HG02870 (cell line): Measurements from ENCODE around the gene KSR1.
"Not testable (repeated sequence)": the region's sequence is repeated elsewhere in the genome, so short reads cannot be mapped to it uniquely, and the experiment has no call there.

Source experiments
- ATAC-seq: cut with Tn5 transposase; IDR thresholded peaks from one replicate; pipeline ENCODE4 v1.9.1; 2021; ENCODE audit warnings: mild to moderate bottlenecking, moderate library complexity; ENCODE audit not compliant: unreplicated experiment

The KSR1 gene

DNA sequence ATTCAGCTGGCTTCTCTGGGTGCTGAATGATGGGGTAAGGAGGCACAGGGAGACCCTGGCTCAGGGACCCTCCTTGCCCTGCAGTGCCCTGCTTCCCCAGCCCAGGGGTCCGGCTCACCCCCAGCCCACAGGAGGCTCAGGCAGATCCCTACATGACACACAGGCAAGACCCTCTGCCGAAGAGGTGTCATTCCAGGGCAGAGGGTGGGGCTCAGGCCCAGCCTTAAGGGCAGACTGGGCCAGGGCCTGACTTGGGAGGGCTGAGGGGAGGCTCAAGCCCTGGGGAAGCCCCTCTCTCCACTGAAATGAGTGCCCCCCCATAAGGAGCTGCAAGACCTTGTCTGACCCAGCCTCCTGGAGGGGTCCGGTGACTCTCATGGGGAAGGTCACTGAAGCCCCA, 30.3 kb upstream of the KSR1 start:
- ATAC-seq = no peak

DNA sequence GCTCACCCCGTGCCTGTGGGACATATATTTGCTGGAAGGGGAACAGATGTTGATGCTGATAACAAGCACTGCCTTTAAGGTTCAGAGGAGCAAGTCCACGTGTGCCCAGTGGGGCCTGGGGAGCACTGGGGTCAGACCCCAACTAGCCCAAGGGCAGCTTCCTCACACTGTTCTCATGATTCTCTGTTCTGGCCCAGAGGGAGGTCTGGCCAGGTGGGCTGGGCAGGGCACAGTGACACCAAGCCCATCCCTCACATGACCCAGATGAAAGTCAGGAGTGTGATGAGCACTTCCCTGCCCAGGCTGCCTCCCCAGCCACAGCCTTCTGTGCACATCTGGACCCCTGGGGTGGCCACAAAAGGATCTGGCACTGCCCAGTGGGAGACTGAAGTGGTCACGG, 29.8 kb upstream of the KSR1 start:
- not testable (repeated sequence) for ATAC-seq

DNA sequence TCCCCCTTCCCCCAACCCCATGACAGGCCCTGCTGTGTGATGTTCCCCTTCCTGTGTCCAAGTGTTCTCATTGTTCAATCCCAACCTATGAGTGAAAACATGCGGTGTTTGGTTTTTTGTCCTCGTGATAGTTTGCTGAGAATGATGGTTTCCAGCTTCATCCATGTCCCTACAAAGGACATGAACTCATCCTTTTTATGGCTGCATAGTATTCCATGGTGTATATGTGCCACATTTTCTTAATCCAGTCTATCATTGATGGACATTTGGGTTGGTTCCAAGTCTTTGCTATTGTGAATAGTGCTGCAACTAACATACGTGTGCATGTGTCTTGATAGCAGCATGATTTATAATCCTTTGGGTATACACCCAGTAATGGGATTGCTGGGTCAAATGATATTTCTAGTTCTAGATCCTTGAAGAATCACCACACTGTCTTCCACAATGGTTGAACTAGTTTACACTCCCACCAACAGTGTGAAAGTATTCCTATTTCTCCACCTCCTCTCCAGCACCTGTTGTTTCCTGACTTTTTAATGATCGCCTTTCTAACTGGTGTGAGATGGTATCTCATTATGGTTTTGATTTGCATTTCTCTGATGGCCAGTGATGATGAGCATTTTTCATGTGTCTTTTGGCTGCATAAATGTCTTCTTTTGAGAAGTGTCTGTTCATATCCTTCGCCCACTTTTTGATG, 28.9 kb upstream of the KSR1 start:
- ATAC-seq = not testable (repeated sequence)

DNA sequence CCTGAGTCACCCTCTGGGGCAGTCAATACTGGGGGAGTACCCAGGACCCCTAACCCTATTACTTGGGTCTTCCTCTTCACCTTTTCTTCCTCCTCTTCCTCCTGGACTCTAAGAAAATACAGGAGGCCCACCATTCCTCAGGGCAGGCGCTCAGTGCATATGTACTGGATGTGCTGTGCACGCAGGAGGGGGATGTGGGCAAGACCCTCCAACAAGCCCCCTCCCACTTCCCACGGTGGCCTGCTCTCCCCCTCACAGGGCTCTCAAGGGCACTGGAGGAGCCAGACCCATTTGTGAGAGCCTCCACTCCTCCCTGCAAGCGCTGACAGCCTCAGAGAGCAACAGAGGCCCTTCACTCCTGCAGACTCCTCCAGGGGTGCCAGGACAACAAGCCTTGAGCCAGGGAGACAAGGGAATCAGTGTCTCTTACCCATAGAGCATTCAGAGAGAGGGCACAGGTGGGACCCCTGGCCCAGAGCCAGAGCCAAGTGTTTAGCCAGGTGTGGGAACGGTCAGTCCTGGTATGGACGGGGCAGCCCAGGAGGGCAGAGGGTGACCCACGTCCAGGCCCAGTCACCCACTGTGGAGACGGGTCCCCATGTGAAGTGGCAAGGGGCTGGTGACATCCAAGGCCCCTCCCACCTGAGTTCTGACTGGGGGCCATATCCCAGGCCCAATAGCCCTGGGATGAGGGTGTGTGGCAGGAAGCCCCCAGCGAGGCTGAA, 27.3 kb upstream of the KSR1 start:
- ATAC-seq = no peak

DNA sequence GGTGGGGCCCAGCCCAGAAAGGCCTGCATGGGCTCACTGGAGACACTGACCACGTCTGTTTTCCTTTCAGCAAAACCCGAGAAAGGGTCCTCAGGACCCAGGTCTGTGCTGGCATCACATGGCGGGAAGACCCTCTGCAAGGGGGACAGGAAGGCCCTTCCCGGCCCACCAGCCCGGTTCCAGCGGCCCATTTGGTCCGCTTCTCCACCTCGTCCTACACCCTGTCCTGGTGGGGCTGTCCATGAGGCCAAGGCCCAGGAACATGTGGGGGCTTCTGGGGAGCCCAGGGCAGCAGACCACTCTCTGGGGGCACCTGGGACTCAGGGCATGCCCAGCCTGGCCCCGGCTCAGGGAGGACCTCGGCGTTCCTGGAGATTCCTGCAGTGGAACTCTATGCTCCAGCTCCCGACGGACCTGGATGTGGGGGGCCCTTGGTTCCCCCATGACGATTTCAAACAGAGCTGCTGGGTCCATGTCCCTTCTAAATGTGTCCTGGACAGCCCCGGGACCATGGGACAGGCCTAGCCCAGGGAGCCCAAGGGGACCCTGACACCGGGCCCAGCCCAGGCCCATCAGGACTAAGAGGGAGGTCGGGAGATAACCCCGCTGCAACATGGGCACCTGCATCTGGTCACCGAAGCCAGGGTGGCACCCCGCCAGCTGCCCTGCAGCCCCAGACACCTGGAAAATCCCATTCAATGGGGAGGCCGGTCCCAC, 26.4 kb upstream of the KSR1 start:
- no peak for ATAC-seq

DNA sequence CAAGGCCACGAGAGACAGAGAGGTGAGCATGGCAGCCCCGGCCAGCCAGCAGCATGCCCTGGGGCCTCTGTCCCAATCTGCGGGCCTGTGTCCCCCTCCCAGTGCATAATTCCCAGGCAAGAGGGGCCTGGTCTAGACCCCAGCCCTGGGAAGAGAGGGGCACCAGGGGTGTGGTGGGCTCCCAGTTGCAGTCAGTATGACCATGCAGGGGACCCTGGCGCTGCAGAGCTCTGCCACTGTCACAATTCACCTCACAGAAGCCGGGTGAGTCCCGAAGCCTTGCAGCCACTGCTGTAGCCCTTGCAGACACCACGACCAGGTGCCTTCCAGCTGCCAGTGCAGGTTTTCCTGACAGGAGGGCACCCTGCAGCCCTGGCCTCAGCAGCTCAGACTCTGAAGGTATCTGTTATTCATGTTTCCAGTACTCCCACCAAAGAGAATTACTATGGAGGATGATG, 25.8 kb upstream of the KSR1 start:
- no peak for ATAC-seq

DNA sequence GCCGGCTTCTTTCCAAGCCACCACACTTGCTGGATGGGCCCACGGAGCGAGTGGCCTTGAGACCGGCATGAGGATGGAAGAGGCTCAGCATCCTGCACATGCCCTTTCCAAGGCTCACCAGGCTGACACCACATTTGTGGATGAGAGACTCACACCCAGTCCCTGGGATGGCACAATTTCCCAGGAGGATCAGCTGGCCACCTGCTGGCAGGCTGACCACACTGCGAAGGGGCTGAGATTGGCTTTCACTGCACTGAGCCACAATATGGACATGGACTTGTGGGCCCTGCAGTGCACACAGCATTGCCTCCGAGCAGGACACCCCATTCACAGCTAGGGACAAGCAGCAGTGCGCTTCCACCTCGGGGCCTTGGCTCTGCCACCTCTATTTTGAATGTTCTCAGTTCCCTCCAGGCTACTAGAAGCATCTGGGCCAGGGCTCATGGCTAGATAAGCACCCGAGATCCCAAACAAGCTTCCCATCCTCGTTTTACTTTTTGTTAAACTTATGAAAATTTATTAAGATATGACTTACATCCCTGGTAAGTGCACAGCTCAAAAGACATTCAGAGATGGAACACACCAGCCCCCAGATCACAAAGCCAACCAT, 25.3 kb upstream of the KSR1 start:
- ATAC-seq = no peak

DNA sequence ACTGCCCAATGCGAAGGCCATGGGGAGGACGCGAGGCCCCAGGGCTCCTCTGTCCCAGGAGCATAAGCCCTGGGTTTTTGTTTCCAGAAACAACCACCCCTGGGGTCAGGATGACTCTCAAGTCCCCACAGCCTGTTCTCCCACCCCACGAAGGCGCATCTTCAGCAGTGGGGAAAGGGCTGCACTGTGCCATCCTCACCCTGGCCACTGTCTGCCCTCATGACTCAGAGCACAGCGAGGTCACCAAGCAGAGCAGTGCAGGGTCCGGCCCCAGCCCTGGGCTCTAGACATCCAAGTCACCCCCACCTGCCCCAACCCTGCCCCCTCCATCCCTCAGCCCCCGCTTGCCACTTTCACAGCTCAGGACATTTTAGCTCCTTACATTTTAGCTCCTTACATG, 22.7 kb upstream of the KSR1 start:
- ATAC-seq = no peak

DNA sequence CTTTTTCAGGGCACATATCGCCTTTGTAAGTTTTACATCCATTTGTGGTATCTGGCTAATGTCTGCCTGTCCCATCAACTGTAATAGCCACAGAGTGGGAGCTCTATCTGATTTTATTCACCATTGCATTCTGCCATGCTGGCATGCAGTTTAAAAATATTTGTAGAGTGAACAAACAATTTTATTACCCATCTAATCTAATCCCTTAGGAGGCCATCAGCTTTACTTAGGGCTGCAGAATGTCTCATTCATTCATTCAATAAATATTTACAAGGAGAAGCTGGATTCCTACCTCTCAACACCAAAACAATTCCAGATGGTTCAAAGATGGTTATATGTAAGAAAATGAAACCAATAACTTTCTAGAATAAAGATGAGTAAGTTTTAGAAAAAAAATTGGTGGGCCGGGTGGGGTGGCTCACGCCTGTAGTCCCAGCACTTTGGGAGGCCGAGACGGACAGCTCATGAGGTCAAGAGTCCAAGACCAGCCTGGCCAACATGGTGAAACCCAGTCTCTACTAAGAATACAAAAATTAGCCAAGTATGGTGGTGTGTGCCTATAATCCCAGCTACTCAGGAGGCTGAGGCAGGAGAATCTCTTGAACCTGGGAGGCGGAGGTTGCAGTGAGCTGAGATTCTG, 20.7 kb upstream of the KSR1 start:
- ATAC-seq = not testable (repeated sequence)

DNA sequence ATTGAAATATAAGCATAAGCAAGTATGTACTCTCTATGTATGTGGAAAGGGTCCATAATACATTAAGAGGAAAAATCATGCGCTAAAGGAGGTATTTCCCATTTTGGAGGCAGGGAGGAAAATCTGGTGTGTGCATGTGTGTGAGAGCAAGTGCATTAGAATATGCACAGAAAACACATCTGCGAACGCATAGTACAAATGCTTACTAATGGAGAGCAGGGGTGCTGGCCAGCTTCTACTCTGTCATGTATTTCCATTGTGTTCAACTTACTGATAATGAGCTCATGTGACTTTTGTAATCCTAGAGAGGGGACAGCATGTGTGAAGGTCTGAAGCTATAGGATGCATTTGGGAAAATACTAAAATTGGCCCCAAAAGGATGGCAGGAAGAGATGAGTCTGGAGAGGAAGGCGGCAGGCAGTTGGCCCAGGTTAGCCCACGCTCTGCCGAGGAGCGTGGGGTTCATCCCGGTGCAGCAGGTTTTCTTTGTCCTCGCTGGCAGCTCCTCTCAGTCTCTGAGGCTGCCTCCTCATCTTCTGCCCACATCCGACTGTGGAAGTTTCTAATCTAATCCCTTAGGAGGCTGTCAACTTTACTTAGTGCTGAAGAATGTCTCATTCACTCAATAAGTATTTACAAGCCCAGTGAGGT, 17.8 kb upstream of the KSR1 start:
- no peak for ATAC-seq

DNA sequence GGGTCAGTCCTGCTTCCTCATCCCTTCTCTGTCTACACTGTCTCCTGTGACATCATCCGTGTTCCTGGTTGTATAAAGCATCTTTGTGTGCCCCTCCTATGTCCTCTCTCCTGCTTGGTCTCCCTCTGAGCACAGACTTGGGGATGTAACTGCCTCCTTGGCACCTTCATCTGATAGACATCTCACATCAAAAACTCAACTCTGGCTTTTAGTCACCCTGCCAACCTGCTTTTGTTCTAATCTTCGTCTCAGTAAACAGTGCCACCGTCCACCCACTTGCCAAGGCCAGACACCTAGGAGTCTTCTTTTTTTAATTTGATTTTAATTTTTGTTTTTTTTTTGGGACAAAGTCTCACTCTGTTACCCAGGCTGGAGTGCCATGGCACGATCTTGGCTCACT, 16.9 kb upstream of the KSR1 start:
- ATAC-seq = no peak

DNA sequence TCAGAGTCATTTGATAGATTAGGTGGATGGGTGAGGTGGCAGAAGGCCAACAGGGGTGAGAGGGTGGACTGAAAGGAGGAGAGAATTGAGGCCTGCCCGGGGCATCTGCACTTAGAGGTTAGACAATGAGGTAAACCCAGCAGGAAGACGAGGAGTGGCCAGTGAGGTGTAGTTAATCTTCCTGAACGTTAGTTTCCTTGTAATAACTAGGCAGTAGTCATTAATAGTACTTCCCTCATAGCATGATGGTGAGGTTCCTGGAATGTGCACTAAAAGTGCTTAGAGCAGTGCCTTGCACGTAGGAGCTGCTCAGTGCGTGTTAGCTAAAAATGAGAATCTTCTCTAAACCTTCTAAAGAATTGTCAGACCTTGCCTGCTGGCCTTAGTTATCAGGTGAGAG, 13.5 kb upstream of the KSR1 start:
- ATAC-seq = no peak

DNA sequence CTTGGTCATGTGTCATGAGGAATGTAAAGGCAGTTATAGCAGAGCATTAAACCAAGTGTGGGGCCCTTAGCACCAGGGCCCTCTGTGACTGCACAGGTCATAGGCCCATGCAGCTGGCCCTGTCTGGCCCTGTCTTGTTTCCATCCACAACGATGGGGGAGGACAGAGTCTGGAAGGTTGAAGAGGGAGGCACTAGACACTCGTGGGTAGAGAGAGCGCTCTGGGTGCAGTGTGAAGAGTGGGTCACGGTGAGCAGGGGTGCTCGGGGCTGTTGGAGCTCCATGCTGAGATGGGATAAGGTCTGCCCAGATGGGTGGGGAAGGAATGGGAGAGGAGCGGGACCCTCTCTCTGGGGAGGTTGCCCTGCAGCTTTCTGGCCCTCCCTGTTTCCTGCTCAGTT, 12.8 kb upstream of the KSR1 start:
- ATAC-seq = no peak

DNA sequence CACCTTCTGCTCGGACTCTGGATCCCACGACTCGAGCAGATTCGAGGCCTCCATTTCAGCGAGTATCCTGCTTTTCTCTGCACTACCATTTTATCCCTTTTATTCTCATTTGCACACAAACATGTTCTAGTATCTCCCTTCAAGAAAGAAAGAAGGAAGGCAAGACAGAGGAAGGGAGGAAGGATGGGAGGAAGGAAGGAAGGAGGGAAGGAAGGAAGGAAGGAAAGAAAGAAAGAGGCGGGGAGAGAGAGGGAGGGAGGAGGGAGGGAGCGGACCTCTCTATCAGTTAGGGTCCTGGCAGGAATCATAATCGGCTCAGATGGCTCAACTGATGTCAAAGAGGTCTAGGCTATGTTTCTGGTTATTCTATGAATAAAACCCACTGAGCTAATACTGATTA, 10.3 kb upstream of the KSR1 start:
- no peak for ATAC-seq

DNA sequence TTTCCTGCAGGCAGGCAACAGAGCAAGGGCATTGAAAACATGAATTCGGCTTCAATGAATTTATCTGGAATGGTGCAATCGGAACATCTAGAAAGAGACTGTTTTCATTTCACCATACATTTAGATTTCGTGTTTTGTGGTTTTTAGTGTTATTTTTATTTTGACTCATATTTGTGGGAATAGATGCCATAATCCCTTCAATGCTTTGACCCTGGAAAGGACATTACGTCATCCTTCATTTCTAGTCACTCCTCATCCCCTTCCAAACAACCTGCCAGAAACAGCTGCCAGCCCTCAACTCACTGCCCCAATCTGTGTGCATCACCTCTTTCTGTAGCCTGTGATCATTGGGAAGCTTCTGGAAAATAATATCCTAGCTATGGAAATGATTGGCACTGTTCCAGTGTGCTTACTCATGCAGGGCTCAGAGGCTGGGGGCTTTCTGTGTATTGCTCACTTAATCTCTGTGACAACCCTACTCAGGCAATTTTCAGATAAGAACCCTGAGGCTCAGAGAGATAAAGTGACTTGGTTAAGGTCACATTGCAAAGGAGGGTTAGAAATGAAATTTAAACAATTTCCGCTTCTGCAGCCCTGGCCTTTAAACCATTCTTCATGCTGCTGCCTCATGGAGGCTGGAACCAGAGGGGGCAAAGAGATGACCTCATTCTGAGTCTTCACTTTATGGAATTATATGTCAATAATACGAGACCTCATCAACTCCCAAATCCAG, 9.5 kb upstream of the KSR1 start:
- ATAC-seq = no peak

DNA sequence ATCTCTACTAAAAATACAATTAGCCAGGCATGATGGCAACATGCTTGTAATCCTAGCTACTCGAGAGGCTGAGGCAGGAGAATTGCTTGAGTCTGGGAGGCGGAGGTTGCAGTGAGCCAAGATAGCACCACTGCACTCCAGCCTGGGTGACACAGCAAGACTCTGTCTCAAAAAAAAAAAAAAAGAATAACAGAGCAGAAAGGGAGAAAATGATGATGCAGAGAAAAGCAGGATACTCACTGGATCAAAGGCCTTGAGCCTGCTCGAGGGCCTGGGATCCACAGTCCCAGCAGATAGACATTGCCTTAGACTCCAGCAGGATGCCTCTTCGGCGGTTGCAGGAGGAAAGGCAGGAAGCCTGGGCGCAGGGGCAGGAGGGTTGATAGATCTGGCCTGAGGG, 7.7 kb upstream of the KSR1 start:
- not testable (repeated sequence) for ATAC-seq

DNA sequence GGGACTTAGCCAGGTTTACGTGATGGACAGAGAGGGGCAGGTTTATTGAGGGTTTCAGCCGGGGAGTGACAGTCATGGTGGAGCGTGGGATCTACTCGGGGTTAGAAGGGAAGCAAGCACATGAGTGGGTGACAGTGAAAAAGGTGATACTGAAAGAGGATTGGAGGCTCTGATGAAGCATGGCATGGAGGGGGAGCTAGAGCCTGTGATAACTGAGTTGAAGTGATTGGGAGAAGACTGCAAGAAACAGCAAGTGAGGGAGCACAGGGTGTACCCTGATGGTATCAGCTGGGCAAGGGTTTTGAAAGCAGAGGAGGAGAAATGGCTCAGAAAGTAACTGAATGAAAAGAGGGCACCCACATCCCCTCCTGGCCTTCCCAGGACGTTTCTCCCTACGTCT, 6.7 kb upstream of the KSR1 start:
- ATAC-seq = no peak

DNA sequence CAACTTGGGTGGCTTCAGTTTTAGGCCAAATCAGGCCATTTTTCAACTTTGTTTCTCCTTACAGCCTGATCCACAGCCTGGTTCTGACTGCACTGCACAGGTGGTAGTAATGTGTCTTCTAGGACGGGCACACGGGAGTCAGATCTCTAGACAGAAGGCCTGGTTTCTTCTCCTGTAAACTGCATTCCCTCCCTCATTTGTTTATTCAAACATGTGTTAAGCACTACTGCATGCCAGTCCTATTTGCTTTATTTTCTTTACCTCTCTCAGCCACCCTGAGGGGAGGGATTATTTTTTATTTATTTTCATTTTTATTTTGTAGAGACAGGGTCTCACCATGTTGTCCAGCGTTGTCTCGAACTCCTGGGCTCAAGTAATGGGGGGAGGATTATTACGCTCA, 6.3 kb upstream of the KSR1 start:
- ATAC-seq = no peak

DNA sequence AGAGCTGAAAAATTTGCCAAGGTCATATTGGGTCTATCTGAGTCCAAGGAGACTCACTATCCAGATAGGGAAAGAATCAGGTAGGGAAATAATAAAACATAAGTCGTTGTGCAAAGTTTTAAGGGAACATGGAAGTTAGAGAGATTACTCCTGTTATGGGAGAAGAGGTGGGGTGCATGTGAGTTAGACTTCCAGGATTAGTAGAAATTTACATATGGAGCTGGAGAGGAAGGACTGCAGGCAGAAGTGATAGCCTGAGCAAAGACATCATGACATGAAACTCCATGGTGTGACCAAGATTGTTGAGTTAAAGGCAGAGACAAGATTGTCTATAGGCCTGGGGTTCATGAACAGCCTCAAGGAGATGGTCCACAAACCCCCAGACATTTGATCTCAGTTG, 5.8 kb upstream of the KSR1 start:
- ATAC-seq = no peak

DNA sequence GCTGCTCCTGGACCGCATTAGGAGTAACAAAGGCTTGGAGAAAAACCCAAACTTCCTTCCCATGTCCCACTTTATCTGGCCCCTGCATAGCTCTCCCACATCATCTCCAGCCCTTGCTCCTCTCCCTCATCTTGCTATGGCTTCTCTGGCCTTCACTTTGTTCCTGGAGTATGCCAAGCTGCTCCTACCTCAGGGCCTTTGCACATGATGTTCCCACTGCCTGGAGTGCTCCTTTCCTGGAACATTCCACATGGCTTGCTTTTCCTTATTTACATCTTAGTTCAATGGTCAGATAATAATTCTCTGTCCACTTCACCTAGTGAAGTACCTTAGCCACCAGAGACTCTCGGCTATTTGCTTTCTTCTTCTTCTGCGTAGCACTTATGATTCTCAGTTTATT, 4.3 kb upstream of the KSR1 start:
- ATAC-seq = no peak
